Ureter (tissue), 1 donor: ENCODE measurements around the gene MAP2K5. TPM values are rescaled to one million over a fixed set of nuclear protein-coding genes. Genes with fewer than 3 reads are reported as not detected.
"Not testable (repeated sequence)": the region's sequence is repeated elsewhere in the genome, so short reads cannot be mapped to it uniquely, and the experiment has no call there.

Source experiments
- DNase-seq: peaks from one replicate; pipeline ENCODE4 v3.0.0-alpha.2; 2020; ENCODE audit warnings: low spot score
- total RNA-seq: library from RNA; stranded (reverse); gene quantifications from one replicate; pipeline ENCODE4 v1.2.4, GENCODE V29; 2023
- donor health status: DM: yes; HTN: yes; CAD: no.

MAP2K5 gene
- total RNA-seq, 1 donor from 2014 or later, result 31.1 TPM

GRCh38 chr15:67601073-67601472 lies 58.6 kb downstream of the MAP2K5 start:
- DNase-seq, result no peak

- no peak for DNase-seq
Measured at GRCh38 chr15:67603063-67603462, 60.6 kb downstream of the MAP2K5 start.

DNA sequence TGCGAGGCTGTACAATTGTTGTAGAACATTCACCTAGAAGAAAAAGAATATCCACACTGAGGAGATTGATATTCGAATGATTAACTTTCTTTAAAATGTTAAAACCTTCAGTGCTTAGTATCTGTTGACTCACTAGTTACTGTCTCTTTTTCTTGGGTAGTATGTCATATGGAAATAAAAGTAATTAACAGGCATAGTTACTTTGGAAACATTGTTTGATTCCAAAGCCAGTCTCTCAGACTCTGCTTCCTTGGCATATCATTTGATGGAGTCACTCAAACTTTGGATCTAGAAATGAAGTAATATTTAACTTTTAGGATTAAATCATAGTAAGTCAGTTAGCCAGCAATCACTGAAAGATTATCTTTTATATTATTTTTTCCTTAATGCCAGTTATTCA lies 63.4 kb downstream of the MAP2K5 start:
- no peak for DNase-seq

- no peak for DNase-seq
Measured at GRCh38 chr15:67606742-67607141, 64.2 kb downstream of the MAP2K5 start.

DNA sequence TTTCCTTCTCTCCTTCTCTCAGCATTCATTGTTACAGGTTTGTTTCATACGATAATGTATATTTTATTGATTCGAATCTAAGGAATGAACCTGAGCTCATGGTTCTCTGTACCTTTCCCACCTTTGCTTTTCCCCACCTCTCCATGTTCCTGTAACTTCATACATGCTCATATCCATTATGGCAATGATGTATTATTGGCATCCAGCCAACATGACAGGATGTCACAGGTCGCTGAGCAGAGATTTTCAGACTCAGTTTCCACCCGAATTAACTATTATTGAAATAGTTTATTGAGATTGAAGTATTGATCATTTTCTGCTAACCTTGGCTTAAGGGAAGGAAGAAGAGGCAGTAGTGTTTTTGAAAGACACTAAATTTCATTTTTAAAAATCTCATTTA lies 64.8 kb downstream of the MAP2K5 start:
- DNase-seq, result no peak

DNA sequence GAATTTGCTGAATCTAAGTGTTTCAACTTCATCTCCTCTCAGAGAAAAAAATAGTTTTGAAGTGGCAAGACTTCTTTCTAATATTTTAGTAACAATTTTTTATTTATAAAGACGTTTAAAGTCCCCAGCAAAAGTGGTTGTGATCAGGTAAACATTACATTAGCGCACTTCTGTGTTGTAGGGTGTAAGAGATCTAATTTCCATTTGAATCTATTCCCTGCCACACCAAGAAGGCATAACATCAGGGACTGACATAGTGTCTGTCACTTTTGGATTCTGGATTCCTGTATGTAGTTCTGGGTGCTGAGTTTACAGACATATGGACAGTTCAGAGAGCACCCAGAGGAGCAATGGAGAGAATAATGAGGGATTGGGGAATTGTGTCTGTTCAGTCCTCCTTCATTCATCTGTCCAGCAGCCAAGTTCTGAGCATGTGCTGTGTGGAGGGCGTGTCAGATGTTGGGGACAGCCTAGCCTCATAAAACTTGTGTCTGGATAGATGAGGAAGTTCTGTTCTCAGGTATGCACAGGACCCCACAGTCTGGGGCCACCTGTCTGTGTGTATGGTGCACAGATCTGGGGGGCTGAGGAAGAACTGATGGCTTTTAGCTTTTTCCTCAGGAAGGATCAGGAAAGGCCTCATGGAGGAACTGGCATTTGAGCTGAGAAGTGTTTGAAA lies 65.6 kb downstream of the MAP2K5 start:
- no peak for DNase-seq

DNA sequence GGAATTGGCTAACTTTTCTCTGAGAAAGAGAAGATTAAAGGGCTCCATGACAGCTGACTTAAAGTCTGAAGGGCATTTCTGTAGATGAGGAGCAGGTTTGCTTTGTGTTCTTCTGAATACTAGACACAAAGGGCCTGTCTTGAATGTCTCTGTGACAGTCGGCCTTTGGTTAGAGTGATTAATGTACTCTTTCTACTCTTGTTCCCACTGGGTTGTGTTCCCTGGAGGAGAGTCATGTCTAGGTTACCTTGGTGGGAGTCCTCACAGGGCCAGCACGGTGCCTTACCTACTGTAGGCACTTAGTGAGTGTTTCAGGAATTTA lies 66.1 kb downstream of the MAP2K5 start:
- DNase-seq, result no peak

DNA sequence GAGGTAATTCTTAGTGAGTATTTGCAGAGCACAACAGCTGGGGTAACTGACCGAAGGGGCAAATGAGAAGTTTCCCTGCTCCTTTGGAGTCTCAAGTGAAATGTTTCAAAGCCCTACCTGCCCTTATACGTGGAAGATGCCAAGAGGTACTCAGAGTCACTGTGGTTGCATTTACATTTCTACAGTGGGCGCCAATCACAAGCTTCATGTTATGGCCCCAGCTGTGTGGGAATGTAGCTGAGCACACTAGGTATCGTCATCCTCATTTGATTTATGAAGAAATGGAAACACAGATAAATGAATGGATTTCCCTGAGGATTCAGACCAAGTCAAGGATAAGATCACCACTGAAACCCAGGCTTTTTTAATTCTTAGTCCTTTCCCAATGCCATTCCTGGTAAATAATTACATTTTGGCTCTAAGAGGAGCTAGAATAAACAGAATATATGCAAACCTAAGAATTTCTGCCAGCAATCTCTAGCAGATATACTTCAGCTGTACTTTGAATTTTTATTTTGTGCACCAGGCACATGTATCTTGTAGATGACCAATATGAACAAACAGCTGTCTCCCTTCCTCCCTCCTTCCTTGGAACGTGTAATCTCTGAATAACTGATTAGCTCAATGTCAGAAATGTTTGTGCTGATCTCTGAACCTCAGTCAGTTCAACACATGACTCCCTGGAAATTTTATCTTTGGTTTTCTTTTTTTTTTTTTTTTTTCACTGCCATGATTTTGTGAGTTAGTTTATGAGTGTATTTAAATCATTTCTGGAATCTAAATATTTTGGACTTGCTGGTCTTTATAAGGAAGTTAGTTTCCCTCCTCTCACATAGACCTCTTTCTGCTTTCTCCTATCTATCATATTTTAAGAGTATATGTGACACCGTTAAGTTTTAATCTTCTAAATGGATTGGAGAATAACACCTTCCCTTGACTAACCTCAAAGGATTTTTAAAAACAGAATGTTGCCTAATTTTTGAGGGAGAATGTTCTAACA lies 69.2 kb downstream of the MAP2K5 start:
- DNase-seq, result no peak

- DNase-seq, result no peak
Measured at GRCh38 chr15:67613211-67613610, 70.7 kb downstream of the MAP2K5 start.

DNA sequence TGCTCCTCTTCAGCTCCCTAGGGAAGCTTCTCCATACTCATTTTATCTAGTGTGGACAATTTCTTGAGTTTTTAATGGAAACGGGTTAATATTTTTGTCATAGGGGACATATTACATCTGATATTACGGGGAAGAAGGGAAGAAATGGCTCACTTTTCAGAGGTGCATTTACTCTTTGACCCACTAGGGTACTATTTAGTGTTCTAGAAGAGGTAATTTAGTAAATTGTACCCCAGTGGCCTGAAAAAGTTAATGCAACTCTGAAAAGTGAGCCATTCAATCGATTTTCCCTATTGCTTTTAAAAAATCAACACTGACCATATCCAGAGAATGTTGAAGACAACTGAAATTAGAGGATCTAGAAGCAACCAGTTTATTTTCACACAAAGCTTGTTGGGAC lies 71.2 kb downstream of the MAP2K5 start:
- no peak for DNase-seq

- not testable (repeated sequence) for DNase-seq
Measured at GRCh38 chr15:67615131-67615534, 72.6 kb downstream of the MAP2K5 start.

DNA sequence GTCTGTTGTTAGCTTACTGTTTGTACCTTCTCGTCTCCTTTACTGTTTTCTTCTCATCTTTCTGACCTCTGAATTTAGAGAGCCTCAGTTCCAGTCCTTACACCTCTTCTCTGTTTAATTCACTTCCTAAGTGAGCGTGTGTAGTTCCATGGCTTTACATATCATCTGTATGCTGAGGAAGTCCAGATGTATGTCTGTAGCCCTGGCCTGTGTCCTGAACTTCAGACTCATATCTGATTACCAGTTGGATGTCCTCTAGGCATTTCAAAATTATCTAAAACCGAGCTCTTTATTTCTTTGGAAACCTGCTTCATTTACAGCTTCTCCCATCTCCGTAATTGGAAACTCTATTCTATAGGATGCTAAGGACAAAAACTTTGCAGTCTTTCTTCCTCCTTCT lies 75.8 kb downstream of the MAP2K5 start:
- DNase-seq, result no peak

- DNase-seq, result no peak
Measured at GRCh38 chr15:67622110-67622509, 79.6 kb downstream of the MAP2K5 start.

GRCh38 chr15:67632261-67632660 lies 89.8 kb downstream of the MAP2K5 start:
- no peak for DNase-seq

- DNase-seq, result not testable (repeated sequence)
Measured at GRCh38 chr15:67635950-67636349, 93.4 kb downstream of the MAP2K5 start.

GRCh38 chr15:67639591-67639990 lies 97.1 kb downstream of the MAP2K5 start:
- DNase-seq, result no peak

GRCh38 chr15:67641453-67641852 lies 99.0 kb downstream of the MAP2K5 start:
- DNase-seq, result no peak

GRCh38 chr15:67646847-67647246 lies 104.3 kb downstream of the MAP2K5 start:
- DNase-seq, result no peak

DNA sequence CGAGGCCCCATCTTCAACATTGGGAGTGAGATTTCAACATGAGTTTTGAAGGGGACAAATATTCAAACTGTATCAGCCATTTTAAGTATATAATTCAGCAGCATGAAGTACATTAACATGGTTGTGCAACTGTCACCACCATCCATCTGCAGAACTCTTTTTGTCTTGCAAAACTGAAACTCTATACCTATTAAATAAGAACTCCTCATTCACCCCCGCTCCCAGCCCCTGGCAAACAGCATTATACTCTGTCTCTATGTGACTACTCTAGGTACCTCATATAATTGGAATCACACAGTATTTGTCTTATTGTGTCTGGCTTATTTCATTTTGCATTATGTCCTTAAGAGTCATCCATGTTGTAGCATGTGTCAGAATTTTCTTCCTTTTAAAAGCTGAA lies 110.1 kb downstream of the MAP2K5 start:
- DNase-seq, result no peak

GRCh38 chr15:67660446-67660845 lies 117.9 kb downstream of the MAP2K5 start:
- DNase-seq, result no peak

GRCh38 chr15:67660874-67661606 lies 118.5 kb downstream of the MAP2K5 start:
- DNase-seq, result no peak

- no peak for DNase-seq
Measured at GRCh38 chr15:67670647-67671305, 128.3 kb downstream of the MAP2K5 start.
